ENCODE data around the gene ARMS2. TPM values are rescaled to one million over a fixed set of nuclear protein-coding genes. Genes with fewer than 3 reads are reported as not detected.

Gene ARMS2
- total RNA-seq, 1 donor from 2014 or later = not detected

- intact Hi-C loops (cut with DNase I) = no loop called here
- DNase-seq (ENCODE audit: low spot score) (no peak), ATAC-seq (no peak)
These were observed 50.6 kb downstream of the ARMS2 start for GRCh38 chr10:122505011-122505410.

GRCh38 chr10:122505885-122506645 is 51.6 kb downstream of the ARMS2 start:
- intact Hi-C loops (cut with DNase I) = no loop called here
- ATAC-seq (no peak), DNase-seq (ENCODE audit: low spot score) (no peak)

Small RNA genes within 50 kb of the gene (microRNA-seq; reads per million reads assigned to microRNA genes)
- gene MIR3941 = 2.2 reads per million

Other genes starting within 250 kb of the ARMS2 start
- 0.89 TPM for gene BTBD16, start 183.4 kb upstream of the ARMS2 start, total RNA-seq
- gene PLEKHA1, start 79.9 kb upstream of the ARMS2 start, total RNA-seq = 41.2 TPM
- 123 TPM for gene HTRA1, start 6.9 kb downstream of the ARMS2 start, total RNA-seq
- not detected for gene DMBT1, start 106.1 kb downstream of the ARMS2 start, total RNA-seq
- not detected for gene C10orf120, start 245.2 kb downstream of the ARMS2 start, total RNA-seq